Measurements from ENCODE around the gene PLXNB2.

The PLXNB2 gene

GRCh38 chr22:50287731-50288130, 19.7 kb downstream of the PLXNB2 start:
- Histone ChIP-seq H3K9ac (ENCODE audit: low read length) (no peak overlapping the region), H3K79me2 (ENCODE audit: insufficient read depth, low read length) (no peaks in the 10 kb centered on the region), H3F3A (ENCODE audit: insufficient read depth, low read length) (no peaks in the 10 kb centered on the region), H3K4me1 (ENCODE audit: insufficient read depth, low read length, severe bottlenecking) (peaks cover 13% of the 10 kb centered on the region), H2AFZ (ENCODE audit: low read length) (no peak overlapping the region), H3K9me3 (ENCODE audit: low read length) (no peaks in the 10 kb centered on the region), H3K27me3 (ENCODE audit: insufficient read depth, low read length) (peaks cover 23% of the 10 kb centered on the region), H3K9me2 (ENCODE audit: low read depth, low read length) (no peaks in the 10 kb centered on the region), H4K20me1 (ENCODE audit: insufficient read depth, low read length) (no peaks in the 10 kb centered on the region), H3K27ac (ENCODE audit: low read depth, low read length, poor library complexity, severe bottlenecking) (no peak overlapping the region), H3K4me3 (ENCODE audit: low read depth, low read length, poor library complexity, severe bottlenecking) (no peak overlapping the region), H3K4me2 (ENCODE audit: low read length) (no peak overlapping the region), H3K36me3 (ENCODE audit: insufficient read depth, low read length) (no peaks in the 10 kb centered on the region)
- no peak for TF ChIP-seq CTCF (IDR thresholded peaks at IDR 0.05; ENCODE audit: low read length)
- no peak for TF ChIP-seq EZH2 (IDR thresholded peaks at IDR 0.05; ENCODE audit: borderline replicate concordance, low read length)

DNA sequence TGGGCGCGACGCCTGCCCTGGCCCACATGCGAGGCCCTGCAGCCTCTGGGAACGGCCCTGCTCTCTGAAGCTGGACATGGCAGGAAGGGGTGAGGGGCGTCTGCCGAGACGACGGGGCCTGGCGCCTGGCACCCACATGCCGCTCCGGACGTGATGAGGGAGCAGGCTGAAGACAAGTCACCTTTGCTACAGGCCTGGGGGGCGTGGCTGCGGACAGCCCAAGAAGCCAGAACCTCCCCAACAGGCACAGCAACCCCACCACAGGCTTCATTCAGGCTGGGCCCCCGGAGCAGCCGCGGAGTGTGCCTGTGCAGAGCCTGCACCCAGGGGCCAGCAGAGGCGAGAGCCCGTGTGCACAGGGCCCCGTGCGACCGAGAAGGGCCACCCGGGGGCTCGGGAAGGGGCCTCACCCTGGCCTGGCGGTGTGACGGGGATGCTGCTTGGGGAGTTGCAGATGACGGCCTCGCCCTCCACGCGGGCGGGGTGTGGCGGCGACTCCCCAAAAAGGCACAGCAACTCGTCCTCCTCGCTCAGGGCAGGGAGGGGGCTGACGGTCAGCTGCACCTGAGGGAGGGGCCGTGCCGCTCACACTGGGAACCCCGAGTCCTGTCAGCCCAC, 20.6 kb downstream of the PLXNB2 start:
- Histone ChIP-seq H3F3A (ENCODE audit: insufficient read depth, low read length) (no peaks in the 10 kb centered on the region), H3K27ac (ENCODE audit: low read depth, low read length, poor library complexity, severe bottlenecking) (no peak overlapping the region), H3K4me3 (ENCODE audit: low read depth, low read length, poor library complexity, severe bottlenecking) (no peak overlapping the region), H3K36me3 (ENCODE audit: insufficient read depth, low read length) (no peaks in the 10 kb centered on the region), H3K4me2 (ENCODE audit: low read length) (no peak overlapping the region), H3K4me1 (ENCODE audit: insufficient read depth, low read length, severe bottlenecking) (peaks cover 4% of the 10 kb centered on the region), H3K9ac (ENCODE audit: low read length) (no peak overlapping the region), H3K9me2 (ENCODE audit: low read depth, low read length) (no peaks in the 10 kb centered on the region), H4K20me1 (ENCODE audit: insufficient read depth, low read length) (no peaks in the 10 kb centered on the region), H3K79me2 (ENCODE audit: insufficient read depth, low read length) (no peaks in the 10 kb centered on the region), H3K27me3 (ENCODE audit: insufficient read depth, low read length) (peaks cover 21% of the 10 kb centered on the region), H2AFZ (ENCODE audit: low read length) (no peak overlapping the region), H3K9me3 (ENCODE audit: low read length) (no peaks in the 10 kb centered on the region)
- TF ChIP-seq CTCF (IDR thresholded peaks at IDR 0.05; ENCODE audit: low read length): no peak

DNA sequence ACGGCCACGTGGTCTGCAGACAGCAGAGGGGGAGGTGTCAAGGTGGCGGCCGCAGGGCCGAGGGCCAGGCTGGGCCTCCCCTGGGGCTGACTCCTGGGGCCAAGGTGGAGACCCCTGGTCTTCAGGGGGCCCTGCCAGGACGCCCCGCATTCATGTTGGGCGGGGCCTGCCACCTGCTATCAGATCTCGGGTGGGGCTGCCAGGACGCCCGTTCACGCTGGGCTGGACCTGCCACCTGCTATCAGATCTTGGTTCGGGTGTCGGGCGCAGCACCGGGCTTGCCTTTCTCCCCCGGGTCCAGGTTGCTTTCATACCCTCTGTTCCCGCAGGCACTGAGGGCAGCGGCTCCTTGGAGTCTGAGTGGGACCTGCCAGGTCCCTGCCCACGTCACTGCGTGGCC, 21.2 kb downstream of the PLXNB2 start:
- Histone ChIP-seq H3K79me2 (ENCODE audit: insufficient read depth, low read length) (no peaks in the 10 kb centered on the region), H3K9me3 (ENCODE audit: low read length) (no peaks in the 10 kb centered on the region), H3K9ac (ENCODE audit: low read length) (no peak overlapping the region), H4K20me1 (ENCODE audit: insufficient read depth, low read length) (no peaks in the 10 kb centered on the region), H3K4me1 (ENCODE audit: insufficient read depth, low read length, severe bottlenecking) (no peaks in the 10 kb centered on the region), H3K9me2 (ENCODE audit: low read depth, low read length) (no peaks in the 10 kb centered on the region), H3F3A (ENCODE audit: insufficient read depth, low read length) (no peaks in the 10 kb centered on the region), H3K4me2 (ENCODE audit: low read length) (no peak overlapping the region), H3K27me3 (ENCODE audit: insufficient read depth, low read length) (peaks cover 22% of the 10 kb centered on the region), H3K4me3 (ENCODE audit: low read depth, low read length, poor library complexity, severe bottlenecking) (no peak overlapping the region), H3K36me3 (ENCODE audit: insufficient read depth, low read length) (no peaks in the 10 kb centered on the region), H2AFZ (ENCODE audit: low read length) (no peak overlapping the region), H3K27ac (ENCODE audit: low read depth, low read length, poor library complexity, severe bottlenecking) (no peak overlapping the region)
- no peak for TF ChIP-seq EZH2 (IDR thresholded peaks at IDR 0.05; ENCODE audit: borderline replicate concordance, low read length)
- no peak for TF ChIP-seq CTCF (IDR thresholded peaks at IDR 0.05; ENCODE audit: low read length)
